Measurements from ENCODE around the gene SH3RF1. TPM values are rescaled to one million over a fixed set of nuclear protein-coding genes. Genes with fewer than 3 reads are reported as not detected.

Gene SH3RF1
- total RNA-seq, 1 experiment from 2014 or later = 15.3 TPM

GRCh38 chr4:169222761-169223160 lies 48.0 kb downstream of the SH3RF1 start:
- Histone ChIP-seq H3K27ac (ENCODE audit: insufficient read length, low read depth, low read length) (no peak overlapping the region), H3T11ph (ENCODE audit: low read length) (no peak overlapping the region), H2AK5ac (ENCODE audit: insufficient read length, low read length) (no peak overlapping the region)

More at GRCh38 chr4:169222761-169223160, 48.0 kb downstream of the SH3RF1 start:
- Histone ChIP-seq H4K20me1 (ENCODE audit: control insufficient read depth, insufficient read depth, insufficient read length) (no peaks in the 10 kb centered on the region), H3K56ac (ENCODE audit: insufficient read length, low read depth, low read length) (no peak overlapping the region), H3K4me2 (ENCODE audit: insufficient read depth, insufficient read length, low read length) (no peak overlapping the region), H3K79me2 (ENCODE audit: insufficient read depth, low read length) (no peaks in the 10 kb centered on the region), H3K4ac (ENCODE audit: low read depth, low read length) (no peak overlapping the region), H3K18ac (ENCODE audit: insufficient read length, low read depth, low read length) (no peak overlapping the region), H2BK20ac (ENCODE audit: low read depth, low read length, poor library complexity, severe bottlenecking) (no peak overlapping the region), H3K27me3 (ENCODE audit: insufficient read depth, low read length) (no peaks in the 10 kb centered on the region), H2BK120ac (ENCODE audit: low read depth, low read length, poor library complexity, severe bottlenecking) (no peak overlapping the region), H4K5ac (ENCODE audit: insufficient read length, low read depth, low read length) (no peak overlapping the region), H2BK15ac (ENCODE audit: low read depth, low read length) (no peak overlapping the region), H3K9me3 (ENCODE audit: control insufficient read depth, low read depth, low read length) (no peaks in the 10 kb centered on the region), H2BK5ac (ENCODE audit: insufficient read length, low read length) (no peak overlapping the region), H4K8ac (replicated peaks; ENCODE audit: insufficient read length, low read depth, low read length) (no peak overlapping the region), H3K4me1 (ENCODE audit: insufficient read depth, low read length) (no peaks in the 10 kb centered on the region), H2AFZ (ENCODE audit: low read length) (no peak overlapping the region), H3K9ac (ENCODE audit: extremely low read depth, insufficient read length, low read length) (no peak overlapping the region), H4K91ac (ENCODE audit: insufficient read length, low read depth, low read length) (no peak overlapping the region), H3K23me2 (ENCODE audit: insufficient read length, low read depth, low read length, poor library complexity, severe bottlenecking) (no peaks in the 10 kb centered on the region), H2BK12ac (ENCODE audit: insufficient read length, low read depth, low read length) (no peak overlapping the region), H3K79me1 (ENCODE audit: insufficient read depth, low read depth, low read length, poor library complexity, severe bottlenecking) (no peaks in the 10 kb centered on the region), H3K23ac (ENCODE audit: insufficient read length, low read depth, low read length) (no peak overlapping the region), H3K14ac (ENCODE audit: insufficient read depth, low read length) (no peak overlapping the region)
- DNase-seq = no peak
- TF ChIP-seq CTCF (conservative IDR thresholded peaks at IDR 0.05) = no peak
- Mint-ChIP-seq H3K27me3 (ENCODE audit: low read depth) (no peaks in the 10 kb centered on the region), H3K9me3 (no peaks in the 10 kb centered on the region), H3K4me1 (0 out of 4 replicates have a peak, but pooled peaks cover 0 to 3% of the 10 kb centered on the region in 2 experiments), H3K4me3 (no peak overlapping the region), H3K36me3 (ENCODE audit: insufficient read depth in 1 of 3, low read depth in 3 of 3) (no peaks in the 10 kb centered on the region), H3K27ac (no peak overlapping the region)
- no CpG with 5 or more reads among the region's 6 CpGs for WGBS (ENCODE audit: extremely low coverage, insufficient read length, low lambda C conversion rate)

Data from H9 (cell line).